Activated CD8-positive, alpha-beta memory T cell treated with anti-CD3 and anti-CD28 coated beads, Interleukin-2, amount 50 U/mL, for 24 hours (primary cell): ENCODE results near the gene CTBP1.

Experiments
- DNase-seq: peaks from one replicate; pipeline ENCODE4 v3.0.0-alpha.2; 2020; ENCODE audit errors: extremely low read depth

Gene CTBP1

GRCh38 chr4:1175635-1176229, 73.2 kb downstream of the CTBP1 start:
- DNase-seq: no peak

GRCh38 chr4:1174941-1175634, 73.8 kb downstream of the CTBP1 start:
- DNase-seq: no peak

GRCh38 chr4:1172971-1173757, 75.8 kb downstream of the CTBP1 start:
- no peak for DNase-seq

GRCh38 chr4:1172228-1172851, 76.6 kb downstream of the CTBP1 start, which contains the start of gene SPON2:
Gene SPON2, minus strand, starts transcription at chr4:1172583.
- no peak for DNase-seq

- no peak for DNase-seq
These were observed 77.4 kb downstream of the CTBP1 start for GRCh38 chr4:1171311-1172227.

GRCh38 chr4:1170976-1171310, 78.0 kb downstream of the CTBP1 start:
- no peak for DNase-seq

GRCh38 chr4:1170156-1170975, 78.6 kb downstream of the CTBP1 start:
- no peak for DNase-seq

GRCh38 chr4:1169691-1170096, 79.2 kb downstream of the CTBP1 start:
- no peak for DNase-seq

- DNase-seq: no peak
These were observed 79.7 kb downstream of the CTBP1 start for GRCh38 chr4:1169171-1169671.

GRCh38 chr4:1168191-1169101, 80.5 kb downstream of the CTBP1 start:
- no peak for DNase-seq

GRCh38 chr4:1167244-1167949, 81.5 kb downstream of the CTBP1 start:
- DNase-seq: peak; percentile 80

- DNase-seq: no peak
These were observed 82.3 kb downstream of the CTBP1 start for GRCh38 chr4:1166509-1167243.

- no peak for DNase-seq
These were observed 83.9 kb downstream of the CTBP1 start for GRCh38 chr4:1164956-1165545.

- no peak for DNase-seq
These were observed 84.5 kb downstream of the CTBP1 start for GRCh38 chr4:1164444-1164843.

- no peak for DNase-seq
These were observed 84.9 kb downstream of the CTBP1 start for GRCh38 chr4:1164040-1164439.
